Occipital lobe (tissue), 2 donors: Measurements from ENCODE around the gene RNF138. TPM values are rescaled to one million over a fixed set of nuclear protein-coding genes. Genes with fewer than 3 reads are reported as not detected.
"Not testable (repeated sequence)": the region's sequence is repeated elsewhere in the genome, so short reads cannot be mapped to it uniquely, and the experiment has no call there.

Source experiments
- DNase-seq: peaks from one replicate; lab custom pipeline; 2025; lab: John Stamatoyannopoulos, UW
- total RNA-seq: library from RNA; depleted of rRNA; stranded (reverse); fragments of >200 nt; gene quantifications from one replicate; pipeline ENCODE4 v1.2.3, GENCODE V29; 2014

The RNF138 gene, protein sequence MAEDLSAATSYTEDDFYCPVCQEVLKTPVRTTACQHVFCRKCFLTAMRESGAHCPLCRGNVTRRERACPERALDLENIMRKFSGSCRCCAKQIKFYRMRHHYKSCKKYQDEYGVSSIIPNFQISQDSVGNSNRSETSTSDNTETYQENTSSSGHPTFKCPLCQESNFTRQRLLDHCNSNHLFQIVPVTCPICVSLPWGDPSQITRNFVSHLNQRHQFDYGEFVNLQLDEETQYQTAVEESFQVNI
- total RNA-seq = 79.5 TPM

DNA sequence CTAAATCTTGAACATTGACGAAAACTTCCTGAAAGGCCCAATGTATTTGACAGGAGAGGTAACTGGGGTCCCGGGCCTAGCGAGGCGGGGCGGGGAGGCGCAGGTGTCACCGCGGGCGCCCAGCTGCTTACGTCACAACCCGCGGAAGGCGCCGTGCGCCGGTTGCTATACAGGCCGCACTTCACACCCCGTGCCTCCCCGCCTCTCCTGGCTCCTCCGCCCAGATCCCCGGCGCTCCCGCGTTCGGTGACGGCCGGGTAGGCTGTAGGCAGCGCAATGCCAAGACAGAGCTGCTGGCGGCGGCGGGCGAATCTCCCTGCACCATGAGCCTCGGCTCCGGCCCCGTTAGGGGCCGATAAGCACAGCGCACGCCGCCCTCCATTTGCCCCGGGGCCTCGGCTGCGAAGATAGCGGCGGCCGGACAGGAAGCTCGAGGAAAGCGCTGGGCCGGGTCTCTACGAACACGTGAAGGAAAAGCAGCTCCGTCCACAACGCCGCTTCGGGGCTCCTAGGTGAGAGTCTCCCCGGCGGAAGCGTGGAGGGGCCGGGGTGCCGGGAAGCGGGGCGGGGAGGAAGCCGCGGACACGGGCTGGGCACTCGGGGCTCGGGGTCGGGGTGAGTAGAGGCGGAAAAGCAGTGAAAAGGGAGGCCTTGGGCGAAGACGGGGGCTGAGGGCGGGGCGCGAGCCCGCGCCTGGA, at the start of gene RNF138:
Gene RNF138, plus strand, starts transcription at position 151 of the 698 bp plus-strand sequence. CDS start 903 bp downstream, outside the sequence.
- DNase-seq = peak; percentile 76

DNA sequence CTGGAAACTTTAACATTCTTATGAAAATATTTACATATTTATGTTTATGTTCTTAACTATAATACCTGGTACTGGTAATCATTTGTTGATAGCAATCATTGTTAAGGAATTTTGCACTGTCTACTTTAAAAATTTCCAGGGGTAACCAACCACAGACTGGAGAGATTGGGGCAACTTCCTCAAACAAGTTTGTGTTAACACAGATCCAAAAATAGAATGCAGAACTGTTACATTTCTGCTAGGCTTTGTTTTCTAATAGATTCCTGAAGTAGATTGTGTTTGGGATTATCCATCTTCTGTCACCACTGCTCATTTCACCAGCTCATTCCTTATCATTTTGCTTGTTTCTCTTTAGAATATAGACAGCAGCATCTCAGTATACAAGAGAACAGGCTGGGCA, 49.3 kb upstream of the RNF138 start:
- no peak for DNase-seq

DNA sequence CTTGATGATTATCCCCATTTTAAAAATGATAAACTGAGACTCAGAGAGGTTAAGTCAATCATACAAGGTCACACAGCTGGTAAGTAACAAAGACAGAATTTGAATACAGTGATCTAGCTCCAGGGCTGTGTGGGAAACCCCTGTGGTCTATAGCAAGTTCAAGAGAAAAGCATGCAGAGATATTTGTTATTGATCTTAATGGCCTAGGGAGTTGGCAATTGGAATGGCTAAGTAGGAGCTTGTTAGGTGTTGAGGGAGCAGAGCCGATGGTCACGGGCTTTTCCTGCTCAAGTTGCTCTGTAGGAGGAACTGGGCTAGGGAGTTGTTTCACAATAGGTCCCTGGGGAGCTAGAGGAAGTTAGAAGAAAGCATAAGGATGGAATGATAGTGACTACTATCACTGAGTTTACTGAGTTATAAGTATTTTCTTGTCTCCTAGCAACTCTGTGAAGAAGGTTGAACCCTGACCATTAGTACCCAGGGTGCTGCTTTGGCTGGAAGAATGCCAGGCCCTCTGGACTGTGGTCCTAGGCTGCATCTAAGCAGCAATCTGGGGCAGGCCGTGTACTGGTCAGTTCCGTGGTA, 43.1 kb upstream of the RNF138 start:
- DNase-seq = no peak

DNA sequence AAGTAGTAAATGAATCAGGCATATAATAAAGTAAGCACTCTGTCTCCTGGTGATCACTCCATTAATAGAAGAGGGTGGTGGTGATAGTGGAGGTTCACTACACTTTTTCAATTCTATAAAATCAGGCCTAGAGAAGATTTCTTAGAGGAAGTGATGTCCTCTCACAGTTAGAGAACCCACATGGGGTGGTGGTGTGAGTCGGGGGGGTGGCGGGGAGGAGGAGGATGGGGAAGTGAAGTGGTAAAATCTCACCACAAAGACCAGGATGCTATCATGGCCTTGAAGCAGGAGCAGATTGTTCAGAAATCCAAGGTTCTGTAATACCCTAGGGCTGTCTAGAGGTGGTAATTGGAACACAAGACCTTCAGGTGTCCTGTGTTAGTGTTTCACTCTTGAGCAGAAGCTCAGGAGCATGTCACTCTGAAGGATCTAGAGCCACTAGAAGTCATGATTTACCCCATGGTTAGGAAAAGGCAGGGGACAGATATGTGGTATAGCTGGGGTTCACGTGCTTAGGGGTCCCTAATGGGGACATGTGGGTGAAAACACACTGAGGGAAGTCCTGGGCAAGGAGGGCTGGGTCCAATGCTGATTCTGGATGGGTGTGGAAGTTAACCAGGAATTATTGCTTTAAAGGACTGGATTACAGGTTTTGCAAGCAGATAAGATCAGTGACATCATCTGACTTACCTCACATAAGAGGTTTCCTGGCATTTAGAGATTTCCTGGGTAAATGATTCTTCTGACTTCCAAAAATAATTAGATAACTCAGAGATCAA, 42.1 kb upstream of the RNF138 start:
- no peak for DNase-seq

DNA sequence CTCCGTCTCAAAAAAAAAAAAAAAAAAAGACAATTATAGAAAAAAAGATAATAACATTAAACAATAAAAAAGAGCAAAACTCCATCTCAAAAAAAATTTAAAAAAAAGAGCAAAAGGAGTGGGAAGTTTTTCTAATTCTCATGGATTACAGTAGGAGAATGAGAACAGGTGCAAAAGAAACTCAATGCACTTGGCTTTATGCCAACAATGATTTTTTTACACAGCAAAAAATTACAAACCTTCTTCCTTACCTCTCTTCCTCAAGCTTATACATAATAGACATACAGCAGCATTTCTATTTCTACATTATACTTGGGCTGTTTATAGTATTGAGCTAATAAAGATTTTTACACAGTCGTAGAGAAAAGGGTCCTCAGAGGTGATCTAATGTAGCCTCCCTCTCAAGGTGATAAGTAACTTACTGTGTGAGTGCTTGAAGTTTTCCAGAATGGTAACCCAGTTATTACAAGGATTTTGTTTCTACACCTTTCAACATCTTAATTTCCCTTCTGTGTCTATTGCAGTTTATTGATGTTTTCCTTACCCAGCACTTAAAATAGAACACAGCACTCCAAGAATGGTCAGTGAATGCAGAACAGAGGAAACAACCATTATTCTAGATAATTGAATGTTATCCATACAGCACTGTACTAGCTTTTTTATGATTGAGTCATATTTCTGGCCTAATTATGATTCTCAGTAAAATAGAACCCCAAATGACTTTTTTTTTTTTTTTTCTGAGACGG, 34.9 kb upstream of the RNF138 start:
- DNase-seq = no peak

DNA sequence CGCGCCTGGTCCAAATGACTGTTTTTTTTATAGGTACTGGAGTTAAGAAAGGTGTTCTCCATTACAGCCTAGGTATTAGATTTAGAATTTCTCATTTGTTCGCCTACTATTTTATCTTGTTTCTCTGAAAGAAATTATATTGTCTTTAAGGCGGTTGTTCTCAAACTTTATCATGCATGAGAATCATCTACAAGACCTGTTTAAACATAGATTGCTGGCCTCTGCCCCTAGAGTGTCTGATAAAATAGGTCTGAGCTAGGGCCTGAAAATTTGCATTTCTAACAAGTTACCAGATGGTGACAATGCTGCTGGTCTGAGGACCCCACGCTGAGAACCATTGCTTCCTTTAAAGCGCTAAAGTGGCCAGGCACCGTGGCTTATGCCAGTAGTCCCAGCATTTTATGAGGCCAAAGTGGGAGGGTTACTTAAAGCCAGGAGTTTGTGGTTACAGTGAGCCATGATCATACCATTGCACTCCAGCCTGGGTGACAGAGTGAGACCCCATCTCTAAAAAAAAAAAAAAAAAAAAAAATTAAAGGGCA, 34.0 kb upstream of the RNF138 start:
- DNase-seq = no peak

DNA sequence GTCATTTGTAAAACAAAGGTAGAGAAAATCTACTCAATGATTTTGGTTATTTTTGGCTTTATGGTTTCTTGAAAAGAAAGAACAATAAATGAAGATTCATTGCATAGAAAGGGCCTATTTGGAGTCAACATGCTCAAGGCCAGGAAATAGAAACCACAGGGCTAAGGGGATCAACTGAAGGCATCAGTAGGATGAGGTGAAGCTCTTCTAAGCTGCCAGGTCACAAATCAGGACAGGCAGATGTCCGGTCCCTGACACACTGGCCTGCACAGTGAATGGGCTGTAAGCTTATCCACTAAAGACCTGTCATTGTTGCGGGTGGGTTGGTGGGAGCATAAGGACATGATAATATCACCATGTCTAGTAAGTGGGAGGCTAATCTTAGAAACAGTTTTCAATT, 31.6 kb upstream of the RNF138 start:
- DNase-seq = no peak

DNA sequence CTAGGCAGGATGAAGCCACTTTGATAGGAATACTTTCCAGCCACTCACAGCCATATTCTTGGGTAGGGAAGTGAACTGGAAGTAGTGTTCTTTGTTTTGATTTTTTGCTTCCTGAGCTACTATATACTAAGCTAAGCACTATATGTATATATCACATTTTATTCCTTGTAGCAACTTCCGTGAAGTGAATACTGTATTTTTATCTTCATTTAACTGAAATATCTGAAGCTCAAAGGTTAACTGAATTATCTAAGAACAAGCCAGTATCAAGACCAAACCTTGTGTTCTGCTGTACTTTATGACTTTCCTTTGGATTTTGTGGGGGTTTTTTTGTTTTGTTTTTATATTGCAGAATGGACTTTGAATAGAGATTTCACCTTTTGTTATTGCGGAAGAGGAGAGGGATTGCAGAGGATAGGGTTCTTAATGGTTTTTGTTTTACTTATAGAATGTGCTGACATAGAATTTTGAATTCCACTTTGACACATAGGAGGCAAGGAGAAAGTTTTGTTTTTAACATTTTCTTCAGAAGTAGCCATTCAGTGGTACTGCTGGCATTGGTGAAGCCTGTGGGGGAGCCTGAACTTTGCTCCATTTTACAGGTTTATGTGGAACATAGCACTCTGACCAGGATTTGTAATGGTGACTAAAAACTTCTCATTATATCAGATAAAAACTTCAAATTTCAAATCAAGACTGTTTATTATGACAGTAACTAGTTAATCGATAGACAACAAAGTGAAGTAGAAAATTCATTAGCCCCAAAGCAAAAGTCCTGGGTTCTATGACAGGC, 24.1 kb upstream of the RNF138 start:
- no peak for DNase-seq

DNA sequence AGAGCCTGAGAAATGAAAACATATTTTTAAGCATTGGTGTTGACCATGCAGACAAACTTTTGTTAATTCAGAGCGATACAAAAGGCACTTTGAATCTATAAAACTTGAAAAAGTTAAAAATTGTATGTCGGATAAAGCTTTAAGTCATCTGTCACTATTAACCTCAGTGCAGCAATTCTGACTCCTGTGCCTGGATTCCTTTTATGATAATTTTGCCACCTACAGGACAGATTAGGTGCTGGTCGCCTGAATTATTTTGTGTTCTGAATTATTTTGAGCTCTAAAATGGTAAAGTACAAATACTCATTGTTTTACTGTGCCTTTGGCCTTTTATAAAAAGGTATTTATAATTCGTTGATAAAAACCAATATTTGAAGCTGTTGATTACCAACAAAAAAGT, 19.4 kb upstream of the RNF138 start:
- DNase-seq = no peak

DNA sequence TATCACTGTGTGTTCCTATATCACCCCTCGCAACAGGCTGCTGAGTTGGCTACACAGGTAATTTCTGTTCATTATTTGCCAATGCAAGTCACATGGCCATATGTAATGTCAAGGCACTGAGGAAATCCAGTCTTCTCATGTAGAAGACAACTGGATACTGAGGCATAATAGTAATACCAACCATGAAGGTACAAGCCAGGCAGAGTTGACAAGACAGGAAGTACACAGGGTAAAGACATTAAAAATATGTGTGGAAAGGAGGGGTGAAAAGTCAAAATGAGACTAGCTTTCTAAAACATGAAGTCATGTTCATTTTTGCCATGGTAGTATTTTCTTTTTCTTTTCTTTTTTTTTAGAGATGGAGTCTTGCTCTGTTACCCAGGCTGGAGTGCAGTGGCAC, 17.5 kb upstream of the RNF138 start:
- DNase-seq = no peak

DNA sequence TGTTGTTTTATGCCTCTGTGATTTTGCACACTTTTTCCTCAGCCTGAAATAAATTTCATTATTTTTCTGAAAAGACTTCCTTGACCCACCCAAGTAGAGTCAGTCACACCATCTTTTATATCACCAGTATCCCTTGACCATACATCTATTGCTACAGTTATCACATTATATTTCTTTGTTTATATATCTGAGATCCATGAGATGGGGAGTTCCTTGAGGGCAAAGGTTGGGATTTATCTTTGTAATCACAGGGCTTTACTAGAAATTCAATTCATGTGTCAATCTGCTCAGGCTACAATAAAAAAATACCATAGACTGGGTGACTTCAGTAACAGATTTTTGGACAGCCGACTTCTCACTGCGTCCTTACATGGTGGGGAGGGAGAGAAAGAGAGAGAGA, 12.8 kb upstream of the RNF138 start:
- DNase-seq = no peak

DNA sequence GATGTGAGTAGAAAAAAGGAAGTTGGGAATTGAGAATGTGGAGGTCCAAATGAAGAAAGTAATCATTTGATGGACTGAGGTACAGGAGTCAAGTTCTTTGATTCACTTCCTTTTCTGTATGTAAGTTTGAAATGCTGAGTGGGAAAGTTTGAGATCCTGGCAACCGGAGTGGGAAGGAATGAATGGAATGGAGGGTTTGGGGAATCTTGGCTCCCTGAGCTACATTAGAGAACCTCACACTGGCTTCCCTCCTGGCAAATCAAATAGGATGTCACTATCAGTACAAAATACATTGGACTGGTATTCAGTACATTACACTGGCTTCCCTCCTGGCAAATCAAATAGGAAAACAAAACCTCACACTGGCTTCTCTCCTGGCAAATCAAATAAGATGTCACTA, 9.8 kb upstream of the RNF138 start:
- DNase-seq = no peak

DNA sequence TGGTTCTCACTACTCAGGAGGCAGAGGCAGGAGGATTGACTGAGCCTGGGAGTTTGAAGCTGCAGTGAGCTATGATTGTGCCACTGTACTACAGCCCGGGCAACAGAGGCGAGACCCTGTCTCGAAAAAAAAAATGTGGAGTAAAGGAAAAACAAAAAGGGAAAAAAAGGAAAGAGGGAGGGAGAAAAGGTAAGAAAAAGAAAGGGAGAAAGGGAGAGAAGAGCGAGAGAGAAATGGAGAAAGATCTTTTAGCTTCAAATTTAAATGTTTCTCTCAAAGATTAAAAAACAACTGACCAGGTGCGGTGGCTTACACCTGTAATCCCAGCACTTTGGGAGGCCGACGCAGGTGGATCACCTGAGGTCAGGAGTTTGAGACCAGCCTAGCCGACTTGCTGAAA, 7.9 kb upstream of the RNF138 start:
- no peak for DNase-seq

DNA sequence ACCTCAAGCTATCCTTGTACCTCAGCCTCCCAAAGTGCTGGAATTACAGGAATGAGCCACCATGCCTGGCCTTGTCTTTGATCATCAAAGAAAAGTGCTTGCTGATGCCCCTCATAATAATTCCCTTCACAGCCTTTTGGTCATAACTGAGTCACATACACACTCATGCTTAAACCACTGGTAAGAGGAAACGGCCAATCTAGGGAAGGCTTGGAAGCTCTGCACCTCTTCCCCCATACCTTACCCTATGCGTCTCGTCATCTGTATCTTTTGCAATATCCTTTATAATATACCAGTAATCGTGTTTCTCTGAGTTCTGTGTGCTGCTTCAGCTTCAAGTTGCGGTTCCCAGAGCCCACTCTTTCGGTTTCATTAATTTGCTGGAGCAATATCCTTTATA, 4.8 kb upstream of the RNF138 start:
- no peak for DNase-seq

DNA sequence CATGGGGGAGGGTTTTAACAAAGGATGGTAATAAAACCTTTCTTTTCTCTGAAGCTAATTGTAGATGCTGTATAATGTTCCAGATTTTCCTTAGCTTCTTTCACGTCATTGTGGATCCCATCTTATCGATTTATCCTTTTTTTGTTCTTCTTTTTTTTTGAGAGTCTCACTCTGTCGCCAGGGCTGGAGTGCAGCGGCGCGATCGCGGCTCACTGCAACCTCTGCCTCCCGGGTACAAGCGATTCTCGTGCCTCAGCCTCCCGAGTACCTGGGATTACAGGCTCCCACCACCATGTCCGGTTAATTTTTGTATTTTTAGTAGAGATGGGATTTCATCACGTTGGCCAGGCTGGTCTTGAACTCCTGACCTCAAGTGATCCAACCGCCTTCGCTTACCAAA, 843 bp upstream of the RNF138 start:
- not testable (repeated sequence) for DNase-seq

DNA sequence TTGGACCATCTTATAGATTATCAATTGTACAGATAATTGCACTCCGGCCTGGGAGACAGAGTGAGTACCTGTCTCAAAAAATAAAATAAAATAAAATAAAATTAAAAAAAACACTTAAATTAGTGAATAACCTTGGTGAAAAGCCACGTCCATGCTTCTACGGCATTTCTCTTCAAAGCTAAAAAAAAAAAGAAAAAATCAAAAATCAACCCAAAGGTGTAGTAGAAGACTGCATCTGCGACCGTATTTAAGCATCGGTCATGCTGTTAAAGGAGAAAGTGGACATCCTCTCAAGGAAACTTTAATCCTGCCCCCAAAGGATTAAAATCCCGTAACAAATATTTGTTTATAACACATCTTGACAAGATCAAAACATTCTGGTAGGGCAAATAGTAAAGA, 350 bp upstream of the RNF138 start:
- DNase-seq = no peak

DNA sequence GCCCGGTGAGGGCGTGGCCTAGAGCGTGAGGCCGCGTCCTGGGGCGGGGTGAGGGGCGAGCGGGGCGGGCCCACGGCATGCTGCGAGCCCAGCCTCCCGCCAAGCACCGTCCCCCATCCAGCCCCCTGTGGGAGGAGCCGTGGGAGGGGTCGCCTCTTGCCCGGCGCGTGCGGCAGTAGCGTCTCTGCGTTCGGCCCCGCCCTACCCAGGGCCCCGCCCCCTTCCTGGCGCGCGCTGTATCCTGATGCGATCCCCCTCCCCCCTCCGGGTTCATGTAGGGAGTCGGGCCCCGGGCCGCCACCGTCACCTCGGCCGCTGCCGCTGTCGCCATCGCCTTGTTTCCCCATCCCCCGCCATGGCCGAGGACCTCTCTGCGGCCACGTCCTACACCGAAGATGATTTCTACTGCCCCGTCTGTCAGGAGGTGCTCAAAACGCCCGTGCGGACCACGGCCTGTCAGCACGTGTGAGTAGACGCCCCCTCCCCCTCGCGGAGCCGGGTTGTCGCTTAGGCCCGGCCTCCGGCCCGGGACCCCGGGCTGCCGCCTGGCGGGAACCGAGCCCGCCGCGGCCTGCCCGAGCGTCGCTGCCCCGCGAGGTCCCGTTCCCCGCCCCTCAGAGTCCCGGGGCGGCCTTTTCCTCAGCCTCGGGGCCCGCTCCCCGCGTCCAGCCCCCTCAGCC, 888 bp downstream of the RNF138 start:
- DNase-seq = peak; percentile 98

DNA sequence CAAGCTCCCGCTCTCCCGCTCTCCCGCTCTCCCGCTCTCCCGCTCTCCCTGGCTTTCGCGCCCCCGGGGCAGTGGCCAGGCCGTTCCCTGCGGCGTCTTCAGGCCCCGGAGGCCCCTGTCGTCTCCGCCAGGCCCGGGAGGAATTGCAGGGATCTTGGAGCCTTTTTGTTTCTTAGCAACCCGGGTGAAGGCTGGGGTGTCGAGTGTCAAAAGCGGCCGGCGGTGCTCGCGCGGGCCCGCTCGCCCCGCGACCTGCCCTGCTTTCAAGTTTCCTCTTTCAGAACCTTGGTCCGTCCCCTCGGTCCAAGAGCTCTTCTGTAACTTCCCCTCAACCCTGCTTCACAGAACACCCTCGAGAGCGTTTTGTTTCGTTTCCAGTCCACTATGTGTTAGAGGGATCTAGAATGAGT, 1.4 kb downstream of the RNF138 start:
- peak; percentile 20 for DNase-seq

DNA sequence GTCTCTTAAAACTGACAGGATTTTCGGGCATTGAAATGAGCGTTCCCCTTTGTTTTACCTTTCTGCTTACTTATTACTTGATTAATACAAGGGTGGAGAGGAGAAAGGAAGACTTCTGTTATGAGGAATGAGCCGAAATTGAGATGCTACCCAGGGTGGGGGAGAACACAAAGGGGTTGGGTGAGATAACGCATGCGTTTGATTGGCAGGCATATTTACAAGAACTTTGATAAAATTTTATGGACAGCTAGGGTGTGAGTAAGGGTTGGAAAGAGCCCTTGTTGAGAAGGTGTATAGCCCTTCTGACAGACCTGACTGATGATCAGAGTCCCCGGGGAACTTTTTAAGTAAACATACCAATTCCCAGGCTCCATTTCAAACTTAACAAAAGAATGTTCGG, 1.8 kb downstream of the RNF138 start:
- DNase-seq = no peak
